GM18526 (cell line): ENCODE results near the gene C1R.

Source experiments
- POLR2A ChIP-seq: IDR thresholded peaks from 3 replicates; pipeline ENCODE4 v1.6.1; 2011; ENCODE audit not compliant: insufficient read length; ENCODE audit errors: extremely low read depth

The C1R gene

DNA sequence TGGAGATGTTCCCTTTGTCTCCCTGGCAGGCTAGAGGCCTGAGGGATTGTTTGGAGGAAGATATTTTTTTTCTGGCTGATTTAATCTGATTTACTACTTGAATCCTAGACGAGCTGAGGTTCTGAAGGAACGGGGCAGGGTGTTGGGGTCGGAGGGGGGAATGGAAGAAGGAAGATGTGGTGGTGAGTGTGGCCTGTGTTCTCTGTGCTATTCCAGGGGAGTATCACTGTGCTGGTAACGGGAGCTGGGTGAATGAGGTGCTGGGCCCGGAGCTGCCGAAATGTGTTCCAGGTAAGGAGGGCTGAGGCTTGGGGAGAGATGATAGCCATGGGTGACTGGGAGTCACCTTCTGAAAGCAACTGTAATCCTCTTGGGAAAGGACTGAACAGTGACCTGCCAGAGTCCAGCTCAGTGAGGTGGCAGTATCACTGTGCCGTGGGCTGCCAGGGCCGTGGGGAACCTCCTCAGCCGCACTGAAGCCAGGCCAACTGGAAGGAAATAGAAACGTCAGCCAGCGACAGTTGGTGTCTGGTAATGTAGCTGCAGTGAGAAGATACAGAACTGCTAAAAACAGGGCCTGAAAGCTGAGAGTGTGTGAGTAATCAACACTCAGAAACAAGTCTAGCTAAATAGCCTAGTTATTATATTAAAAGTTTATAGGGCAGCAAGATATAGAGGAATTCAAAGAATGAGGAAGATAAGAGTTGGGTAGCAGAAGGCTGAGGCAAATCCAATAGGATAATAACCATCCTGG, 23.8 kb downstream of the C1R start:
- no peak for TF ChIP-seq POLR2A

DNA sequence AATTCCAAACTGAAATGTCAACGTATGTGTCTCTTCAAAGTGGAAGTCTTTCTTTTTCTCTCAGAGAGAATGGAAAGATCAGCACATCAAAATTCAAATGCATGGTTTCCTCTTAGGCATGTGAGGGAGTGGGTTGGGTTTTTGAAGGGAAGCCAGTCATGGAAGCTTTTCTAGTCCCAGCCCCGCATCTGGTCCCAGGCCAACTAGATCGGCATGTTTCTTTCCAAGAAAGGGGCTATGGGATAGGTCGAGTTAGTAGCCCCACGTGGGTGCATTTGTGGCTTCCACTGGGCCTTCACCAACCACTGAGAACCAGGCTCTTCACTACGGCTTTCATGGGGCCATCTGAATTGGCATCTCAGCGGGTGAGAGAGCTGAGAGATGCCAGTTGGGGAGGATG, 25.1 kb downstream of the C1R start:
- no peak for TF ChIP-seq POLR2A

GRCh38 chr12:7066596-7066995, 25.6 kb downstream of the C1R start:
- no peak for TF ChIP-seq POLR2A

DNA sequence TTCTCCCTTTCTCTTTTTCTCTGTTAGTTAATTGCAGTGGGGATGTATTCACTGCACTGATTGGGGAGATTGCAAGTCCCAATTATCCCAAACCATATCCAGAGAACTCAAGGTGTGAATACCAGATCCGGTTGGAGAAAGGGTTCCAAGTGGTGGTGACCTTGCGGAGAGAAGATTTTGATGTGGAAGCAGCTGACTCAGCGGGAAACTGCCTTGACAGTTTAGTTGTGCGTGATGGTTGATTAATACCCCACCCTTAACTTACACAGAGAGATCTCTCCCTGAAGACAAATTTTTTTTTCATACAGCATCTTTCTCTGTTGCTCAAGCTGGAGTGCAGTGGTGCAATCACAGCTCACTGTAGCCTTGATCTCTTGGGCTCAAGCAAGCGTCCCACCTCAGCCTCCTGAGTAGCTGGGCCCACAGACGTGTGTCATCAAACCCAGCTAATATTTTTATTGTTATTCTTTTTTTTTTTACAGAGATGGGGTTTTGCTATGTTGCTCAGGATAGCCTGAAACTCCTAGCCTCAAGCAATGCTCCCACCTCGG, 27.1 kb downstream of the C1R start:
- TF ChIP-seq POLR2A = no peak

DNA sequence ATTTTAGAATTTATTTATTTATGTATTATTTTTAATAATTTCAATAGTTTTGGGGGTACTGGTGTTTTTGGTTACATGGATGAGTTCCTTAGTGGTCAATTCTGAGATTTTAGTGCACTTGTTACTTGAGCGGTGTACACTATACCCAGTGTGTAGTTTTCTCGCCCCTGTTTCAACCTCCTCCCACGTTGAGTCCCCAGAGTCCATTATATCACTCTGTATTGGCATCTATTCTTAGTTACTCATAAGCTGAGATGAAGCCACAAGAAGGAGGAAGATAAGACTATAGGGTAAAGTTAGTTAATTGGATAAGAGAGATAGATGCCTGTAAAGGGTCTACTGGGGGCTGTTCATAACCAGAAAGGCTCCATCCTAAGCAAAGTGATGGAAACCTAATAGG, 27.7 kb downstream of the C1R start:
- no peak for TF ChIP-seq POLR2A

DNA sequence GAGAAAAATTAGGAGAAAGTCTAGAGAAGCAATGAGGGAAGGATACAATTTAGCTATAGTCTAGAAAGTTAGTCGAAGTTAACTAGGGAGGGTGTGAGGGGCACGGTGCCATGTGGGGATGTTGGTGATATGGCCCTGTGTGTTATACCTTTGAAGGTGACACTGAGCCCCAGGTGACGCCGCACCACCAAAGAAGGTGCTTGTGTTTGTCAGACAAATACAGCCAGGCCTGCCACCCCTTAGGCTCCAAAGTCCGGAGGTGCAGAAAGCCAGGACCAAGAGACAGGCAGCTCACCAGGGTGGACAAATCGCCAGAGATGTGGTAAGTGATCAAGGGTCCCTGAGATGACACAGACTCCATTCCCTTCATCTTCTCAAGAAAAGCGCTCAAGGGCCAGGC, 30.6 kb downstream of the C1R start:
- TF ChIP-seq POLR2A = no peak

DNA sequence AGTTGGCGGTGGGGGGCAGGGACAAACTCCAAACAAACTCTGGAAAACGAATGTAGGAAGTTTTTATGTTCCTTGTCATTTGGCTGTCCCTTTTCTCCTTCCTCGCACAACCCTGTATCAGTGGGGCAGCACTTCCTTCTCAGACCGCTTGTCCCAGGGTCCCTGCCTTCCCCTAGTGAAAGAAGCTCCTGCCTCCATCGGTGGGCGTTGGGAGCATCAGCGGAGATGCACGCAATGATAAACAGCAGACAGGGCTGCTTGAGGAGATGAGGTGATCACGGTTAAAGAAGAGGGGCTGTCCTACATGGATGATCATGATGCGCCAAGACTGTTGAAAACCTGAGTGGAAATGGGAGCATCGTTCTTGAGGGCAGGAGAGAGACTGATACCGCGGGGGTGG, 31.1 kb downstream of the C1R start:
- no peak for TF ChIP-seq POLR2A

- no peak for TF ChIP-seq POLR2A
Measured at GRCh38 chr12:7060353-7060954, 31.8 kb downstream of the C1R start, which contains the start of gene C1S. C1S (plus strand) TSS chr12:7060718; CDS start chr12:7061913, 1,195 bp downstream.

- TF ChIP-seq POLR2A = no peak
Measured at GRCh38 chr12:7059780-7060179, 32.5 kb downstream of the C1R start.

- no peak for TF ChIP-seq POLR2A
Measured at GRCh38 chr12:7058850-7059395, 33.3 kb downstream of the C1R start.

DNA sequence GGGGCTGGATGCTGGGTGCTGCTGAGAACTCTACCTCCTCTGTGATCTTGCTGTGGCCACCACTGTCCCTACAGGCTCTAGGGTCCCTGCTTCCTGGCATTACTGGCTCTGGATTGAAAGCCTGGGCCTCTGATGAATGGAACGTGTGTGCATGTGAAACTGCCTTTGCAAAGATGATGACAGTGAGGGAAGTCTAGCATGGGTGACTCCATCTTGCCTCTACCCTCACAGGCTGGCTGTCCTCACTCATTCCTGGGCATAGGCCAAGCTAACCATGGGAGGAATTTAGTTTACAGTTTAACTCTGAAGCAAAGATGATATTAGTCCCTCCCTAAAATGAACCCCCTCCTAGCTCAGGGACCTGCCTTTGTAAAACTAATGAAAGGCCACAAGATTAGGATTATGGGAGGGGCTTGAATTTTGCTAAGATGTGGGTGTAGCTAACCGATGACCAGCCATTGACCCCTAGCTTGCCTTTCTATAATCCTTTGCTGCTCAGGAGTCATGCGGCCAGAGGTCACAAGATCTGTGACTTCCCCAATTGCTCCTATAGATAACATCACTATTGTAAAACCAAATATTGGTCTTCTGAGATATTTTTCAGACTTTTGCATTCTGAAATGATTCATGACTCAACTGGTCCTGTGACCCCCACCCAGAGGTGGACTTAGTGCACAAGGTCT, 33.9 kb downstream of the C1R start:
- TF ChIP-seq POLR2A = no peak

DNA sequence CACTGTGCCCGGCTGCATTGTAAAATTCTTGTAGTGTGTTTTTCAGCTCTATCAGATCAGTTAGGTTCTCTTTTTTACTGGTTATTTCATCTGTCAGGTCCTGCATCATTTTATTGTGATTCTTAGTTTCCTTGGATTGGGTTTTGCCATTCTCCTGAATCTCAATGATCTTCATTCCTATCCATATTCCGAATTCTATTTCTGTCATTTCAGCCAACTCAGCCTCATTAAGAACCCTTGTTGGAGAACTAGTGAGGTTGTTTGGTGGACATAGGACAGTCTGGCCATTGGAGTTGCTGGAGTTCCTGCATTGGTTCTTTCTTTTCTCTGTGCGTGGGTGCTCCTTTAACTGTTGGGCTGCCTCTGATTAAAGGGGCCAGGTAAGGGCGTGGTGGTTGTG, 37.3 kb downstream of the C1R start:
- TF ChIP-seq POLR2A = no peak

GRCh38 chr12:7047306-7047705, 44.9 kb downstream of the C1R start:
- TF ChIP-seq POLR2A = no peak

GRCh38 chr12:7046383-7047105, 45.7 kb downstream of the C1R start:
- no peak for TF ChIP-seq POLR2A

- no peak for TF ChIP-seq POLR2A
Measured at GRCh38 chr12:7045913-7046312, 46.3 kb downstream of the C1R start.

DNA sequence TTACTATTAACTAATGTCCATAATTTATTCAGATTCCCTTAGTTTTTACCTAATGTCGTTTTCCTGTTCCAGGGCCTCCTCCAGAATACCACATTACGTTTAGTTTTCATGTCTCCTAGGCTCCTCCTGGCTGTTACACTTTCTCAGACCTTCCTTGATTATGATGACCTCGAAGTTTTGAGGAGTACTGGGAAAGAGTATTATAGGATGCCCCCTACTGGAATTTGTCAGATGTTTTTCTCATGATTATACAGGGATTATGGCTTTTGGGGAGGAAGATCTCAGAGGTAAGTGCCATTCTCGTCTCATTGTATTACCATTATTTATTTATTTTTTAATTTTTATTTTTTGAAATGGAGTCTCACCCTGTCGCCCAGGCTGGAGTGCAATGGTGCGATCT, 49.4 kb downstream of the C1R start:
- TF ChIP-seq POLR2A = no peak

- no peak for TF ChIP-seq POLR2A
Measured at GRCh38 chr12:7039403-7039802, 52.8 kb downstream of the C1R start.
